ENCODE measurements around the gene ACSM4.

Gene ACSM4

DNA sequence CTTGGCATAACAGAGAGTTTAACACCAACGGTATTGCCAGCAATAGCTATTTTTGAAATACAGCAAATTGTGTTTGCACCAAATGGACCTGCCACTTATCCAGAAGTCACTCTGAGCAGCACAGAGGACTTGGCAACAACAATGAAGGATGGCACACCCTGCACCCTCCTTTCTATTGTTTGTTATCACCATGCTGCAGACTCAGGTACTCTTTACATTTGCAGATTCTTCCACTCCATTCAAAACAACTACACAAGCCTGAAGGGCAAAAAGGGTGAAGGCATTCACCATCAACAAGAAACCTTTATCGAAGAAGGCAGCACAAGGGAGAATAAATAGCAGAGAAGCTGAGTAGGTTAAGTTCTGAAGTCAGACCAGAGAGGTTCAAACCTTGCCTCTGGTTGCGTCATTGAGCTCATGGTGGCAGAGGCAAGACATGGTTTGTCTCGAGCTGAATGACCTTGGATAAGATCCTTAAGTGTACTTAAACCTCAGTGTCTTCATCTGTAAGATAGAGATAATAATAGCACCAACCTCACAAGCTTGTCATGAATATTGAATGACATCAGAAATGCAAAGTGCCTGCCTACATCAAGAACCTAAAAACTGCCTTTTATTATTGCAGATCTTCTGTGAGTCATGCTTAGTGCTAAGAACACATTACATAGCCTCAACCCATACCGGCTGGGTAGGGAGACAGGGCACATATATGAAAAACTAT lies 1.4 kb upstream of the ACSM4 start:
- TF ChIP-seq, protein P1, sequence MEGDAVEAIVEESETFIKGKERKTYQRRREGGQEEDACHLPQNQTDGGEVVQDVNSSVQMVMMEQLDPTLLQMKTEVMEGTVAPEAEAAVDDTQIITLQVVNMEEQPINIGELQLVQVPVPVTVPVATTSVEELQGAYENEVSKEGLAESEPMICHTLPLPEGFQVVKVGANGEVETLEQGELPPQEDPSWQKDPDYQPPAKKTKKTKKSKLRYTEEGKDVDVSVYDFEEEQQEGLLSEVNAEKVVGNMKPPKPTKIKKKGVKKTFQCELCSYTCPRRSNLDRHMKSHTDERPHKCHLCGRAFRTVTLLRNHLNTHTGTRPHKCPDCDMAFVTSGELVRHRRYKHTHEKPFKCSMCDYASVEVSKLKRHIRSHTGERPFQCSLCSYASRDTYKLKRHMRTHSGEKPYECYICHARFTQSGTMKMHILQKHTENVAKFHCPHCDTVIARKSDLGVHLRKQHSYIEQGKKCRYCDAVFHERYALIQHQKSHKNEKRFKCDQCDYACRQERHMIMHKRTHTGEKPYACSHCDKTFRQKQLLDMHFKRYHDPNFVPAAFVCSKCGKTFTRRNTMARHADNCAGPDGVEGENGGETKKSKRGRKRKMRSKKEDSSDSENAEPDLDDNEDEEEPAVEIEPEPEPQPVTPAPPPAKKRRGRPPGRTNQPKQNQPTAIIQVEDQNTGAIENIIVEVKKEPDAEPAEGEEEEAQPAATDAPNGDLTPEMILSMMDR (conservative IDR thresholded peaks at IDR 0.05; ENCODE audit: low read depth, low read length), result no peak
- Histone ChIP-seq H2AFZ (ENCODE audit: low read depth) (no peak overlapping the region), H3K4me3 (IDR thresholded peaks at IDR 0.05; ENCODE audit: insufficient read depth, low read depth, low read length) (no peak overlapping the region), H3K79me2 (ENCODE audit: insufficient read depth, low read depth) (no peaks in the 10 kb centered on the region), H3K27me3 (ENCODE audit: insufficient read depth, low read depth) (no peaks in the 10 kb centered on the region; the same call in 1 of the 2 replicates), H4K20me1 (ENCODE audit: insufficient read depth) (no peaks in the 10 kb centered on the region), H3K36me3 (ENCODE audit: insufficient read depth) (no peaks in the 10 kb centered on the region), H3K4me2 (no peak overlapping the region), H3K27ac (no peak overlapping the region), H3K4me1 (ENCODE audit: low read depth, poor library complexity, severe bottlenecking) (no peaks in the 10 kb centered on the region), H3K9ac (no peak overlapping the region)

DNA sequence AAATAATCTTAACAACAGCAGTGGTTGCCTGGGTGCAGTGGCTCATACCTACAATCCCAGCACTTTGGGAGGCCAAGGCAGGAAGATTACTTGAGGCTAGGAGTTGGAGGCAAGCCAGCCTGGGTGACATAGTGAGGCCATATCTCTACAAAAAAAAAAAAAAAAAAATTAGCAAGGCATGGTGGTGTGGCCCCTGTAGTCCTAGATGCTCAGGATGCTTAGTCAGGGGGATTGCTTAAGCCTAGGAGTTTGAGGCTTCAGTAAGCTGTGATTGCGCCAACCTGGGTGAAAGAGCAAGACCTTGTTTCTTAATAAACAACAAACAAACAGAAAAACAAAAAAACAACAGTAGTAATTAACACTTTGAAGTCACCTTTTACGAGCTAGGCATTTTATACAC lies 642 bp upstream of the ACSM4 start:
- H3K4me1 ChIP-seq (ENCODE audit: low read depth, poor library complexity, severe bottlenecking), result no peaks in the 10 kb centered on the region
- no peak overlapping the region for H3K9ac ChIP-seq

GRCh38 chr12:7304456-7304855 lies 584 bp downstream of the ACSM4 start:
- H3K4me2 ChIP-seq, result no peak overlapping the region
- TF ChIP-seq, protein P1 (conservative IDR thresholded peaks at IDR 0.05; ENCODE audit: low read depth, low read length), result no peak

More for the DNA sequence above, 642 bp upstream of the ACSM4 start:
- no peak overlapping the region for H3K4me3 ChIP-seq (IDR thresholded peaks at IDR 0.05; ENCODE audit: insufficient read depth, low read depth, low read length)
- no peak overlapping the region for H3K27ac ChIP-seq
- TF ChIP-seq, protein P1 (conservative IDR thresholded peaks at IDR 0.05; ENCODE audit: low read depth, low read length), result no peak
- no peak overlapping the region for H2AFZ ChIP-seq (ENCODE audit: low read depth)
- no peak overlapping the region for H3K4me2 ChIP-seq
- H3K27me3 ChIP-seq (ENCODE audit: insufficient read depth, low read depth), result no peaks in the 10 kb centered on the region; the same call in 1 of the 2 replicates
- H3K79me2 ChIP-seq (ENCODE audit: insufficient read depth, low read depth), result no peaks in the 10 kb centered on the region
- no peaks in the 10 kb centered on the region for H3K36me3 ChIP-seq (ENCODE audit: insufficient read depth)
- no peaks in the 10 kb centered on the region for H4K20me1 ChIP-seq (ENCODE audit: insufficient read depth)

DNA sequence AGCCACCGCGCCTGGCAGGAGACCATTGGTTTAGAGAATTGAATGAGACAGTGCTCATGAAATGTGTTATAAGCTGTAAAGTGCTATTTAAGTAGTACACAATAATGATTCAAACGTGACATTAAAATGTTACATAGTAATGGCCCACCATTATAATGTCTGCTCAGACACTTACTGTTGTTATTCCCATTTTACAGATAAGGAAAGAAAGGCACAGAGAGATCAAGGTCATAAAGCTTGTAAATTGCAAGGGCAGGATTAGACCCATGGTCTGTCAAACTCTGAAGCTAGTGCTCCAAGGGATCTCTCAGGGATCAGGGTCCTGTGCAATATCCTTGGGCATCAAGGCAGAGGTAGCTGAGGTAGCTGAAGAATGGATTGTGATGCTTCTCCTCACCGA lies 6.2 kb downstream of the ACSM4 start:
- H3K27me3 ChIP-seq (ENCODE audit: insufficient read depth, low read depth), result no peaks in the 10 kb centered on the region
- H3K4me2 ChIP-seq, result no peak overlapping the region
- no peak overlapping the region for H2AFZ ChIP-seq (ENCODE audit: low read depth)
- no peaks in the 10 kb centered on the region for H3K79me2 ChIP-seq (ENCODE audit: insufficient read depth, low read depth)
- no peaks in the 10 kb centered on the region for H4K20me1 ChIP-seq (ENCODE audit: insufficient read depth)
- no peak overlapping the region for H3K27ac ChIP-seq
- H3K9ac ChIP-seq, result no peak overlapping the region
- H3K4me3 ChIP-seq (IDR thresholded peaks at IDR 0.05; ENCODE audit: insufficient read depth, low read depth, low read length), result no peak overlapping the region
- TF ChIP-seq, protein P1 (conservative IDR thresholded peaks at IDR 0.05; ENCODE audit: low read depth, low read length), result no peak
- H3K36me3 ChIP-seq (ENCODE audit: insufficient read depth), result no peaks in the 10 kb centered on the region
- H3K4me1 ChIP-seq (ENCODE audit: low read depth, poor library complexity, severe bottlenecking), result no peaks in the 10 kb centered on the region

More at GRCh38 chr12:7304456-7304855, 584 bp downstream of the ACSM4 start:
- Histone ChIP-seq H3K79me2 (ENCODE audit: insufficient read depth, low read depth) (no peaks in the 10 kb centered on the region), H3K36me3 (ENCODE audit: insufficient read depth) (no peaks in the 10 kb centered on the region), H3K27ac (no peak overlapping the region), H4K20me1 (ENCODE audit: insufficient read depth) (no peaks in the 10 kb centered on the region), H3K4me1 (ENCODE audit: low read depth, poor library complexity, severe bottlenecking) (no peaks in the 10 kb centered on the region), H3K9ac (no peak overlapping the region), H2AFZ (ENCODE audit: low read depth) (no peak overlapping the region), H3K27me3 (ENCODE audit: insufficient read depth, low read depth) (no peaks in the 10 kb centered on the region; the same call in 1 of the 2 replicates), H3K4me3 (IDR thresholded peaks at IDR 0.05; ENCODE audit: insufficient read depth, low read depth, low read length) (no peak overlapping the region)

All from KMS-11 (cell line).